ENCODE results near the gene MMP20.

DNA sequence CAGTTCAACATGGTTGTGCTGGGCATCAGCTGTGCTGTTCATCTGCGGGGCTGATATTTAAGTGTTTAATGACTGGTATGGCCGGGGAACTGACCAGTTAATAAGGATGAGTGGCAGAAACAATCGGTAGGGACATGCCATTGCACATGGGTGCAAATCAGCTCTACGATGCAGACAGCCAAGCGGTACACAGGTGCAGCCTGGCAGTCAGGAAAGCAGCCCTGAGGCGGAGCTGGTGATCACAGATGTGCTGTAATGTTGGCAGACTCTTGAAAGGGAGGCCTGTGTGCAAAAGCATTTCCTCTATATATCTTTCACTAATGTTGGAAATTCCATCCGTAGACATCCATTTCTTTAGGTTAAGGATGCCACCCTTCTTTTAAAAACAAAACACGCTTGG lies 1.1 kb downstream of the MMP20 start:
- TF ChIP-seq, protein P1, sequence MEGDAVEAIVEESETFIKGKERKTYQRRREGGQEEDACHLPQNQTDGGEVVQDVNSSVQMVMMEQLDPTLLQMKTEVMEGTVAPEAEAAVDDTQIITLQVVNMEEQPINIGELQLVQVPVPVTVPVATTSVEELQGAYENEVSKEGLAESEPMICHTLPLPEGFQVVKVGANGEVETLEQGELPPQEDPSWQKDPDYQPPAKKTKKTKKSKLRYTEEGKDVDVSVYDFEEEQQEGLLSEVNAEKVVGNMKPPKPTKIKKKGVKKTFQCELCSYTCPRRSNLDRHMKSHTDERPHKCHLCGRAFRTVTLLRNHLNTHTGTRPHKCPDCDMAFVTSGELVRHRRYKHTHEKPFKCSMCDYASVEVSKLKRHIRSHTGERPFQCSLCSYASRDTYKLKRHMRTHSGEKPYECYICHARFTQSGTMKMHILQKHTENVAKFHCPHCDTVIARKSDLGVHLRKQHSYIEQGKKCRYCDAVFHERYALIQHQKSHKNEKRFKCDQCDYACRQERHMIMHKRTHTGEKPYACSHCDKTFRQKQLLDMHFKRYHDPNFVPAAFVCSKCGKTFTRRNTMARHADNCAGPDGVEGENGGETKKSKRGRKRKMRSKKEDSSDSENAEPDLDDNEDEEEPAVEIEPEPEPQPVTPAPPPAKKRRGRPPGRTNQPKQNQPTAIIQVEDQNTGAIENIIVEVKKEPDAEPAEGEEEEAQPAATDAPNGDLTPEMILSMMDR (conservative IDR thresholded peaks at IDR 0.05; ENCODE audit: low read depth, low read length) = no peak
- no peak for TF ChIP-seq EZH2 (IDR thresholded peaks at IDR 0.05; ENCODE audit: borderline replicate concordance, low read depth, low read length, poor library complexity, severe bottlenecking)
